SK-N-SH (cell line): Measurements from ENCODE around the gene SOD1. TPM values are rescaled to one million over a fixed set of nuclear protein-coding genes. Genes with fewer than 3 reads are reported as not detected.

ENCODE experiments used
- CTCF ChIA-PET: fragments of 300-600, 350-600 bp; formaldehyde crosslinking; extraction: SDS; loops from one replicate; lab custom pipeline; 2021; lab: Yijun Ruan, JAX
- POLR2A ChIA-PET: fragments of 350-600 bp; sonication (Branson Sonifier 250); formaldehyde crosslinking; extraction: SDS; loops from one replicate; lab custom pipeline; 2020; ENCODE audit warnings: antibody characterized with exemption, inconsistent platforms; lab: Yijun Ruan, JAX
- DNase-seq: peaks from one replicate; pipeline ENCODE4 v3.0.0; 2012
- H2AFZ ChIP-seq: fragments of 200-600 bp; sonication (generic); 2 replicates; pipeline ENCODE4 v1.8.1; 2016; ENCODE audit warnings: antibody characterized with exemption, mild to moderate bottlenecking, low read depth
- H3F3A ChIP-seq: fragments of 200-600 bp; sonication (generic); replicated peaks from 2 replicates; pipeline ENCODE3; 2016; ENCODE audit warnings: antibody characterized with exemption, mild to moderate bottlenecking; ENCODE audit not compliant: insufficient read depth
- H3K27ac ChIP-seq, 2 experiments: fragments of 200-500 bp in 1 of 2; fragments of 200-600 bp in 1 of 2; sonication (Bioruptor generic) in 1 of 2; sonication (generic), shearing (Covaris generic) in 1 of 2; 2 replicates each; pipeline versions ENCODE4 v1.5.1 to v1.6.1; 2014 to 2016; ENCODE audit warnings: low read depth in 2 of 2, inconsistent platforms in 1 of 2, low read length in 1 of 2, mild to moderate bottlenecking in 1 of 2, mixed read lengths in 1 of 2
- H3K27me3 ChIP-seq: fragments of 200-600 bp; sonication (generic), shearing (Covaris generic); 2 replicates; pipeline ENCODE4 v1.6.1; 2016; ENCODE audit warnings: mixed run types; ENCODE audit not compliant: insufficient read depth
- H3K36me3 ChIP-seq, 2 experiments: fragments of 200-500 bp in 1 of 2; fragments of 200-600 bp in 1 of 2; sonication (Bioruptor generic) in 1 of 2; sonication (generic) in 1 of 2; replicated peaks in 1 of 2; 2 replicates each; pipeline versions ENCODE3 to v1.5.1; 2014 to 2016; ENCODE audit warnings: low read length in 1 of 2, mild to moderate bottlenecking in 1 of 2; ENCODE audit not compliant: insufficient read depth in 2 of 2, control insufficient read depth in 1 of 2
- H3K4me1 ChIP-seq, 2 experiments: fragments of 200-500 bp in 1 of 2; fragments of 200-600 bp in 1 of 2; sonication (Bioruptor generic) in 1 of 2; sonication (generic), shearing (Covaris generic) in 1 of 2; 2 replicates each; pipeline versions ENCODE4 v1.5.1 to v1.6.1; 2014 to 2016; ENCODE audit warnings: low read depth in 1 of 2, low read length in 1 of 2, mixed run types in 1 of 2; ENCODE audit not compliant: insufficient read depth in 2 of 2, control insufficient read depth in 1 of 2
- H3K4me2 ChIP-seq: fragments of 200-600 bp; sonication (generic), shearing (Covaris generic); 2 replicates; pipeline ENCODE4 v1.6.1; 2017; ENCODE audit warnings: mixed run types
- H3K4me3 ChIP-seq, 2 experiments: fragments of 200-500 bp in 1 of 2; fragments of 200-600 bp in 1 of 2; sonication (Bioruptor generic) in 1 of 2; sonication (generic), shearing (Covaris generic) in 1 of 2; 2 replicates each; pipeline versions ENCODE4 v1.5.1 to v1.8.1; 2014 to 2016; ENCODE audit warnings: low read depth in 2 of 2, inconsistent platforms in 1 of 2, low read length in 1 of 2, mild to moderate bottlenecking in 1 of 2, mixed read lengths in 1 of 2, moderate library complexity in 1 of 2
- H3K79me2 ChIP-seq: fragments of 200-600 bp; sonication (generic); 2 replicates; pipeline ENCODE4 v1.8.1; 2017; ENCODE audit warnings: mild to moderate bottlenecking; ENCODE audit not compliant: insufficient read depth
- H3K9ac ChIP-seq: fragments of 200-600 bp; sonication (generic); 2 replicates; pipeline ENCODE4 v1.6.1; 2017; ENCODE audit warnings: mixed run types
- H3K9me2 ChIP-seq: fragments of 200-600 bp; sonication (generic); 2 replicates; pipeline ENCODE4 v1.6.1; 2017; ENCODE audit warnings: mixed run types
- H3K9me3 ChIP-seq: fragments of 200-600 bp; sonication (generic); 2 replicates; pipeline ENCODE4 v1.6.1; 2017; ENCODE audit warnings: mixed run types, mild to moderate bottlenecking, moderate library complexity
- H4K20me1 ChIP-seq: fragments of 200-600 bp; sonication (generic); 2 replicates; pipeline ENCODE4 v1.6.1; 2017; ENCODE audit warnings: mild to moderate bottlenecking, mixed run types; ENCODE audit not compliant: insufficient read depth
- FOSL2 ChIP-seq: IDR thresholded peaks from 2 replicates; pipeline ENCODE4 v1.4.0; 2012; ENCODE audit warnings: low read depth, mild to moderate bottlenecking, moderate library complexity, borderline replicate concordance
- FOXJ3 ChIP-seq: sonication (generic); formaldehyde crosslinking; IDR thresholded peaks from 2 replicates; pipeline ENCODE4 v1.5.1; 2020; ENCODE audit warnings: mild to moderate bottlenecking, missing genetic modification reagents
- FOXM1 ChIP-seq: IDR thresholded peaks from 2 replicates; pipeline ENCODE4 v1.4.0; 2012; ENCODE audit warnings: low read depth, mild to moderate bottlenecking
- GABPA ChIP-seq: IDR thresholded peaks from 2 replicates; pipeline ENCODE4 v1.4.0; 2012; ENCODE audit warnings: low read depth, mild to moderate bottlenecking
- MEF2A ChIP-seq: IDR thresholded peaks from 2 replicates; pipeline ENCODE4 v1.4.0; 2012; ENCODE audit warnings: low read depth, borderline replicate concordance
- NFIC ChIP-seq: IDR thresholded peaks from 2 replicates; pipeline ENCODE4 v1.4.0; 2012; ENCODE audit warnings: borderline replicate concordance
- NRF1 ChIP-seq: IDR thresholded peaks from 2 replicates; pipeline ENCODE4 v1.6.1; 2012; ENCODE audit warnings: low read depth, mild to moderate bottlenecking, low read length
- RCOR1 ChIP-seq: fragments of 150-350 bp; IDR thresholded peaks from 2 replicates; pipeline ENCODE4 v1.6.1; 2017; ENCODE audit warnings: antibody characterized with exemption, low read length
- SIN3A ChIP-seq: IDR thresholded peaks from 2 replicates; pipeline ENCODE4 v1.6.1; 2012; ENCODE audit warnings: low read depth, mild to moderate bottlenecking, low read length, moderate library complexity, borderline replicate concordance
- TEAD4 ChIP-seq: IDR thresholded peaks from 2 replicates; pipeline ENCODE4 v1.4.0; 2012; ENCODE audit warnings: mild to moderate bottlenecking, borderline replicate concordance; ENCODE audit not compliant: insufficient read depth
- YY1 ChIP-seq: IDR thresholded peaks from 2 replicates; pipeline ENCODE4 v1.4.0; 2012; ENCODE audit warnings: low read depth, mild to moderate bottlenecking
- WGBS: methylation state at CpG from one replicate; pipeline ENCODE4 v1.1.6; 2017; ENCODE audit warnings: low lambda C conversion rate; 5-methylcytosine and 5-hydroxymethylcytosine counted together
- polyA plus RNA-seq, 3 experiments: library from polyadenylated mRNA; depleted of rRNA; stranded (reverse); fragments of >200 nt; gene quantifications; 2 replicates each; pipeline ENCODE4 v1.2.3, GENCODE V29; 2012
- TF ChIP-seq, protein P1 (sequence below): fragments of 200-600 bp; sonication (generic); IDR thresholded peaks from 2 replicates; pipeline ENCODE4 v1.6.1; 2017; ENCODE audit warnings: antibody characterized with exemption, mild to moderate bottlenecking, moderate library complexity
- TF ChIP-seq, protein P2 (sequence below): fragments of 150-350 bp; IDR thresholded peaks from 2 replicates; pipeline ENCODE4 v1.6.1; 2017; ENCODE audit warnings: antibody characterized with exemption, low read length, low read depth, borderline replicate concordance
- TF ChIP-seq, protein P3 (sequence below): IDR thresholded peaks from 2 replicates; pipeline ENCODE4 v1.4.0; 2012; ENCODE audit warnings: low read depth
- TF ChIP-seq, protein P4 (sequence below): IDR thresholded peaks from 2 replicates; pipeline ENCODE4; 2012

Gene SOD1
- polyA plus RNA-seq, 1 of the 3 experiments (the other 2 are of a cell fraction), result 572 TPM

DNA sequence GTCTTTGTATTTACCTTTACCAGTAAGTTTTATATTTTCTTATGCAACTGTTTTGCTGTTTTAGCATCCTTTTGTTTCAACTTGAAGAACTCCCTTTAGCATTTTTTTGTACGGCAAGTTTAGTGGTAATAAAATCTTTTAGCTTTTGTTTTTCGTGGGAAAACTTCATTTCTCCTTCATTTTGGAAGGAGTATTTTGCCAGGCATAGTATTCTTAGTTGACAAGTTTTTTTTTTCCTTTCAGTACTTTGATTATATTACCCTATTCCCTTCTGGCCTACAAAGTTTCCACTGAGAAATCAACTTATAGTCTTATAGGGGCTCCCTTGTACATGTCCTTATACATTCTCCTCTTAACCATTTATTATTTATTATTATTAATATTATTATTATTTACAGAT, 22.6 kb upstream of the SOD1 start:
- H3K4me3 ChIP-seq, result no peak overlapping the region
- no peaks in the 10 kb centered on the region for H3K27me3 ChIP-seq
- H3K79me2 ChIP-seq, result no peaks in the 10 kb centered on the region
- no peaks in the 10 kb centered on the region for H3F3A ChIP-seq
- H4K20me1 ChIP-seq, result no peaks in the 10 kb centered on the region
- no peak overlapping the region for H3K4me2 ChIP-seq
- H2AFZ ChIP-seq, result no peak overlapping the region
- ChIA-PET CTCF (no interaction called here), POLR2A (no interaction called here)
- no peaks in the 10 kb centered on the region for H3K36me3 ChIP-seq
- no peaks in the 10 kb centered on the region; the same call in 1 of the 2 replicates for H3K9me3 ChIP-seq
- no peak for DNase-seq
- TF ChIP-seq TEAD4 (no peak), NRF1 (no peak), RCOR1 (no peak), FOSL2 (no peak), NFIC (no peak), YY1 (no peak), MEF2A (no peak), SIN3A (no peak), FOXM1 (no peak), GABPA (no peak), FOXJ3 (CRISPR knock-in tag) (no peak)
- TF ChIP-seq, protein P1, sequence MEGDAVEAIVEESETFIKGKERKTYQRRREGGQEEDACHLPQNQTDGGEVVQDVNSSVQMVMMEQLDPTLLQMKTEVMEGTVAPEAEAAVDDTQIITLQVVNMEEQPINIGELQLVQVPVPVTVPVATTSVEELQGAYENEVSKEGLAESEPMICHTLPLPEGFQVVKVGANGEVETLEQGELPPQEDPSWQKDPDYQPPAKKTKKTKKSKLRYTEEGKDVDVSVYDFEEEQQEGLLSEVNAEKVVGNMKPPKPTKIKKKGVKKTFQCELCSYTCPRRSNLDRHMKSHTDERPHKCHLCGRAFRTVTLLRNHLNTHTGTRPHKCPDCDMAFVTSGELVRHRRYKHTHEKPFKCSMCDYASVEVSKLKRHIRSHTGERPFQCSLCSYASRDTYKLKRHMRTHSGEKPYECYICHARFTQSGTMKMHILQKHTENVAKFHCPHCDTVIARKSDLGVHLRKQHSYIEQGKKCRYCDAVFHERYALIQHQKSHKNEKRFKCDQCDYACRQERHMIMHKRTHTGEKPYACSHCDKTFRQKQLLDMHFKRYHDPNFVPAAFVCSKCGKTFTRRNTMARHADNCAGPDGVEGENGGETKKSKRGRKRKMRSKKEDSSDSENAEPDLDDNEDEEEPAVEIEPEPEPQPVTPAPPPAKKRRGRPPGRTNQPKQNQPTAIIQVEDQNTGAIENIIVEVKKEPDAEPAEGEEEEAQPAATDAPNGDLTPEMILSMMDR, result no peak
- TF ChIP-seq, protein P2, sequence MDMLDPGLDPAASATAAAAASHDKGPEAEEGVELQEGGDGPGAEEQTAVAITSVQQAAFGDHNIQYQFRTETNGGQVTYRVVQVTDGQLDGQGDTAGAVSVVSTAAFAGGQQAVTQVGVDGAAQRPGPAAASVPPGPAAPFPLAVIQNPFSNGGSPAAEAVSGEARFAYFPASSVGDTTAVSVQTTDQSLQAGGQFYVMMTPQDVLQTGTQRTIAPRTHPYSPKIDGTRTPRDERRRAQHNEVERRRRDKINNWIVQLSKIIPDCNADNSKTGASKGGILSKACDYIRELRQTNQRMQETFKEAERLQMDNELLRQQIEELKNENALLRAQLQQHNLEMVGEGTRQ, result no peak
- TF ChIP-seq, protein P3, sequence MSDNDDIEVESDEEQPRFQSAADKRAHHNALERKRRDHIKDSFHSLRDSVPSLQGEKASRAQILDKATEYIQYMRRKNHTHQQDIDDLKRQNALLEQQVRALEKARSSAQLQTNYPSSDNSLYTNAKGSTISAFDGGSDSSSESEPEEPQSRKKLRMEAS, result no peak
- TF ChIP-seq, protein P4, sequence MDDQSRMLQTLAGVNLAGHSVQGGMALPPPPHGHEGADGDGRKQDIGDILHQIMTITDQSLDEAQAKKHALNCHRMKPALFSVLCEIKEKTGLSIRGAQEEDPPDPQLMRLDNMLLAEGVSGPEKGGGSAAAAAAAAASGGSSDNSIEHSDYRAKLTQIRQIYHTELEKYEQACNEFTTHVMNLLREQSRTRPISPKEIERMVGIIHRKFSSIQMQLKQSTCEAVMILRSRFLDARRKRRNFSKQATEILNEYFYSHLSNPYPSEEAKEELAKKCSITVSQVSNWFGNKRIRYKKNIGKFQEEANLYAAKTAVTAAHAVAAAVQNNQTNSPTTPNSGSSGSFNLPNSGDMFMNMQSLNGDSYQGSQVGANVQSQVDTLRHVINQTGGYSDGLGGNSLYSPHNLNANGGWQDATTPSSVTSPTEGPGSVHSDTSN, result no peak
- TF ChIP-seq, all 33 proteins: peak for 0
- no peaks in the 10 kb centered on the region for H3K4me1 ChIP-seq
- no peak overlapping the region for H3K27ac ChIP-seq
- no peaks in the 10 kb centered on the region for H3K9me2 ChIP-seq
- no peak overlapping the region for H3K9ac ChIP-seq
- WGBS, result 61% methylated on average over 2 of the region's 2 CpGs
